CD4-positive, alpha-beta T cell treated with Interleukin-6 at 100 ng/mL for 8 hours (primary cell): ENCODE measurements around the gene XRCC6.
A peak's percentile ranks its signal among the peaks of the same experiment; 100 is the strongest.
"Not testable (repeated sequence)": the region's sequence is repeated elsewhere in the genome, so short reads cannot be mapped to it uniquely, and the experiment has no call there.

ENCODE experiments used
- DNase-seq: peaks from one replicate; pipeline ENCODE4 v3.0.0-alpha.2; 2020; ENCODE audit warnings: mixed read lengths, low spot score

Gene XRCC6

DNA sequence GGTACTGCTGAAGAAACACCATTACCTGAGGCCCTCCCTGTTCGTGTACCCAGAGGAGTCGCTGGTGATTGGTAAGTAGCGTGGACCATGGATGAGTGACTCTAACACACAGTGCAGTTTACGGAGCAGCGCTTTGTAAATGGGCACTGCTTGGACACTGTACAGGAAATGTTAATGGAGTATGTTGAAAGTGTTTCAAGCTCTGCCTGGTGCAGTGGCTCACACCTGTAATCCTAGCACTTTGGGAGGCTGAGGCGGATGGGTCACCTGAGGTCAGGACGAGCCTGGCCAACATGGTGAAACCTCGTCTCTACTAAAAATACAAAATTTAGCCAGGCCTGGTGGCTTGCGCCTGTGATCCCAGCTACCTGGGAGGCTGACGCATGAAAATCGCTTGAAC, 29.7 kb downstream of the XRCC6 start:
- DNase-seq = no peak

DNA sequence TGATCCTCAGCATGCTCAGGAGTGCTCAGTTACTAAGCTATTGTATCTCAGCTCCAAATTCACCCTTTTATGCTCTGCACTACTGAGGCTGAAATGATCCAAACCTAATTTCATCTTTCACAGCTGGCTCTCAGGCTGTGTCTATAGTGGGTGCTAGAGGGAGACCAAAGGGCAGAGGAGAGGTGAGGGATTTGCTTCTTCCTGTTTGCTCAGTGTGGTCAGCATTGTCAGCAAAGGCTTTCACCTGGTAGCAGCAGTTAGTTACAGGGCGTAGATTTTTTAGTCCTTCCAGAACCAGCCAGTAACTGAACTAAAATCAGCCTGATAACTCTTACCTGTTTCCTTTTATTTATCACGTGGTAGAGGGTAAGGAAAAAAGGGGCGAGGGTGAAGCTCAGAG, 33.2 kb downstream of the XRCC6 start:
- DNase-seq = no peak

DNA sequence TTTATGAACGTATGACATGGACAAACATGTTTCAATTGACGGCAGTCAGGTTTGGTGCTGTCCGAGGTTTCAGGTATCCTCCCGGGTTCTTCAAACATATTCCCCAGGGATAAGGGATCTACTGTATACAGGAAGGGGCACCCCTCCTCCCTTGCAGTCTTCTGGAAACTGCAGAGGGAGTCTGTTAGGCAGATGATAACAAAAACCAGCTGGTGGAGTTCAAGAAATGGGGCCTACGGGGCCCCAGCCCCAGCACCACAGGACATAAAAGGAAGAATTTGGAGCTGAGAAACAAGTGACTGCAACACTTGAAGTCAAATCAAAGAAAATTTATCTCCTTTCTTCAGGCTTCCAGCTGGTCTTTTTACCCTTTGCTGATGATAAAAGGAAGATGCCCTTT, 35.5 kb downstream of the XRCC6 start:
- DNase-seq = no peak

DNA sequence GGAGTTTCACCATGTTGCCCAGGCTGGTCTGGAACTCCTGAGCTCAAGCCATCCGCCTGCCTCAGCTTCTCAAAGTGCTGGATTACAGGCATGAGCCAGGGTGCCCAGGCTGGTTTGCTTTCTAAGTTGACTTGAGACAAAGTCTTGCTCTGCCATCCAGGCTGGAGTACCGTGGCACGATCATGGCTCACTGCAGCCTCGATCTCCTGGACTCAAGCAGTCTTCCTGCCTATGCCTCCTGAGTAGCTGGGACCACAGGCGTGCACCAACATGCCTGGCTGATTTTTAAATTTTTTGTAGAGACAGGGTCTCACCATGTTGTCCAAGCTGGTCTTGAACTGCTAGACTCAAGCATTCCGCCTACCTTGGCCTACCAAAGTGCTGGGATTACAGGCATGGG, 36.6 kb downstream of the XRCC6 start:
- no peak for DNase-seq

DNA sequence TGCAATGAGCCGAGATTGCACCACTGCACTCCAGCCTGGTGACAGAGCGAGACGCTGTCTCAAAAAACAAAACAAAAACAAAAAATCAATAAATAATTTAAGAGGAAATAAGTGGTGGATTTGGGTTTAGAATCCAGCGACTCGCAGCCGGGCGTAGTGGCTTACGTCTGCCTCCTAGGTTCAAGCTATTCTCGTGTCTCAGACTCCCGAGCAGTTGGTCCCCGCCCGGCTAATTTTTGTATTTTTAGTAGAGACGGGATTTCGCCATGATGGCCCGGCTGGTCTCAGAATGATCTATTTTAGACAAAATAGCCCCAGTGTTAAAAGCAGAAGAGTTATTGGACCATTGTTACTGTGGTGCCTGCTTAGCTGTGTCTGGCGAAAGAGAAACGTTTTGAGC, 37.8 kb downstream of the XRCC6 start:
- no peak for DNase-seq

DNA sequence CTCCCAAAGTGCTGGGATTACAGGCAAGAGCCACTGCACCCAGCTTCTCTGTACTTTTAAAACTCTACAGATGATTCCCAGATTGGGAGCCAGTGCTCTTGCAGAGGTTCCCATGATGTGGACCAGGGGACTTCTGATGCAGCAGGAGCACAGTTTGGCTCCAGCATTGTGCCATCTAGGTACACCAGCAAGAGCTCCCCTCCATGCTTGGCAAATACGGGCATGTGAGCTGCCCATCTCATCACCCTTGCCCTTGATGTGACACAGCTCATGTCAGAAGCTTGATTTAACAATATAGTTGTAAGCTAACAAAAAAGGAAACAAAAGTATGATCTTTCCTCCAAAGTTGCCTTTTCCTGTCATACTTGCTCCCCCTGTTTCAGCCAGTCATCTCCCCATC, 38.8 kb downstream of the XRCC6 start:
- DNase-seq = no peak

DNA sequence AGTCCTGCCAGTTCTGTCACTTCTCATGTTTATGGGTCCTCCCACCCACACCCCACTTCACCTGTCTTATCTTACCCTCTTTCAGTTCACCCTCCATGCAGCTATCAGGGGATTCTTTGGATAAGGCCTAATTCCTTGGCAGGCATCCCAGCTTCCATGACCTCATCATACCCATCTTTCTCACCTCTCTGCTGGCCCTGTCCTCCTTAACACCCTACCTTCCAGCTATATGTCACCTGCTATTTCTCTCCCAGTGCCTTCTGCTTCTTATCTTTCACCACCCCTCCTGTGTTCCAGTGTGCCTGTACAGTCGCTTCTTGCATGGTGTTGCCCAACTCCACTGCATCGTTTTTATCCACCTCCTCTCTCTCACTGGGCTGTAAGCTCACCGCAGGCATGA, 39.3 kb downstream of the XRCC6 start:
- no peak for DNase-seq

DNA sequence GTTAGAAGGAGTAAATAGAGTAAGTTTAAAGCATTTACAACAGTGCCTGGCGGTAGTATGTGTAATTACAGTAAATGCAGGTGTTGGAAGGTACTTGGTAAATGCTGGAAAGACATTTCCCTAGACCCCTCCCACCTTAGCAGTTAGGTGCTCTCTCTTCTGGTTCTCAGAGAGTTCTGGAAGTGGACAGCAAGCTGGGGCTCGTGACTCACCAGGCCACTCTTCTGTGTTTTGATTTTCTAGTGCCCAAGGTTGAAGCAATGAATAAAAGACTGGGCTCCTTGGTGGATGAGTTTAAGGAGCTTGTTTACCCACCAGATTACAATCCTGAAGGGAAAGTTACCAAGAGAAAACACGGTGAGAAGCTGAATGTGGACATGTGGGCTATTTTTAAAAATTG, 40.0 kb downstream of the XRCC6 start:
- DNase-seq = no peak

DNA sequence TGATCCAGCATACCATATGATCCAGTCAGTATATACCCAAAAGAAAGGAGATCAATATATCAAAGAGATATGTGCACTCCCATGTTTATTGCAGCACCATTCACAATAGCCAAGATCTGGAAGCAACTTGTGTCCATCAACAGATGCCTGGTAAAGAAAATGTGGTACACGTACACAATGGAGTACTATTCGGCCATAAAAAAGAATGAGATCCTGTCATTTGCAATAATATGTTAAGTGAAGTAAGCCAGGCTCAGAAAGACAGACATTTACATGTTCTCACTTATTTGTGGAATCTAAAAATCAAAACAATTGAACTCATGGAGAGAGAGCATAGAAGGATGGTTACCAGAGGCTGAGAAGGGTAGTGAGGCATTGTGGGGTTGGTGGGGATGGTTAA, 40.6 kb downstream of the XRCC6 start:
- DNase-seq = no peak

DNA sequence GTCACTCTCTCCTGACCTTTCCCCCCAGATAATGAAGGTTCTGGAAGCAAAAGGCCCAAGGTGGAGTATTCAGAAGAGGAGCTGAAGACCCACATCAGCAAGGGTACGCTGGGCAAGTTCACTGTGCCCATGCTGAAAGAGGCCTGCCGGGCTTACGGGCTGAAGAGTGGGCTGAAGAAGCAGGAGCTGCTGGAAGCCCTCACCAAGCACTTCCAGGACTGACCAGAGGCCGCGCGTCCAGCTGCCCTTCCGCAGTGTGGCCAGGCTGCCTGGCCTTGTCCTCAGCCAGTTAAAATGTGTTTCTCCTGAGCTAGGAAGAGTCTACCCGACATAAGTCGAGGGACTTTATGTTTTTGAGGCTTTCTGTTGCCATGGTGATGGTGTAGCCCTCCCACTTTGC, 42.5 kb downstream of the XRCC6 start:
- DNase-seq = not testable (repeated sequence)

DNA sequence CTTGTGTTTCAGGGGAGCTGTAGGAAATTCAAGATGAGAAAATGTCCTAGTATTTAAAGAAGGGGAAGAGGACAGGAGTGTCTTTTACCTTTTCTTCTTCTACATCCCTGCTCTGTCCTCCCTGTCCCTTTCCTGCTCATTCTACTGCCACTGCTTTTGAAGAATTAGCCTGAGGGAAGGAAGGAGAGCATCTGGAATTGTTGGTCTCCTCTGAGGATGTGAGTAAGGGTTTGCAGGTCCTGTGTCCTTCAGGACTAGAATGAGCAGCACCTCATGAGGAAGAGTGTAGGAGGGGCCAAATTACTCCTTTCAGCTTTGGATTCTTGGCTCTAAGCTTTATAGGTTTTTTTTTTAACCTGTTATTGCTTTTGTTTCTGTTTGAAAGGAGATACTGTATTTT, 43.4 kb downstream of the XRCC6 start:
- no peak for DNase-seq

DNA sequence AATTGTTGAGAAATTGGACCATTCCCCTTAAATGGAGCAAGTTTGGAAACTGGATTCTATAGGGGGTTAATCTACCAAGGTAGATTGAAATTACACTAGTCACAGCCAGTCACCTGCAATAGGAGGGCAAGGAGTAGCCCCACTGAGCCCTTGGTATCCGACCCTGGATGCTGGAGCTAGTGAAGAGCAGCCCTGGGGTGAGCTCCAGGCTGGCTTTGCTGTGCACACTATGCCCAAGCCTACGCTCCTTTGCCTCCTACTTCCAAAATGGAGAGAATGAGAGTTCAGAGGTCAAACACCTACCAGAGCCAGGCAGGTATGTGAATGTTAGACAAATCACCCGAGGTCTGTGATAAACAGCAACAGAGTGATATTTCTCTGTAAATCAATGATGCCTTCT, 43.9 kb downstream of the XRCC6 start:
- DNase-seq = no peak

DNA sequence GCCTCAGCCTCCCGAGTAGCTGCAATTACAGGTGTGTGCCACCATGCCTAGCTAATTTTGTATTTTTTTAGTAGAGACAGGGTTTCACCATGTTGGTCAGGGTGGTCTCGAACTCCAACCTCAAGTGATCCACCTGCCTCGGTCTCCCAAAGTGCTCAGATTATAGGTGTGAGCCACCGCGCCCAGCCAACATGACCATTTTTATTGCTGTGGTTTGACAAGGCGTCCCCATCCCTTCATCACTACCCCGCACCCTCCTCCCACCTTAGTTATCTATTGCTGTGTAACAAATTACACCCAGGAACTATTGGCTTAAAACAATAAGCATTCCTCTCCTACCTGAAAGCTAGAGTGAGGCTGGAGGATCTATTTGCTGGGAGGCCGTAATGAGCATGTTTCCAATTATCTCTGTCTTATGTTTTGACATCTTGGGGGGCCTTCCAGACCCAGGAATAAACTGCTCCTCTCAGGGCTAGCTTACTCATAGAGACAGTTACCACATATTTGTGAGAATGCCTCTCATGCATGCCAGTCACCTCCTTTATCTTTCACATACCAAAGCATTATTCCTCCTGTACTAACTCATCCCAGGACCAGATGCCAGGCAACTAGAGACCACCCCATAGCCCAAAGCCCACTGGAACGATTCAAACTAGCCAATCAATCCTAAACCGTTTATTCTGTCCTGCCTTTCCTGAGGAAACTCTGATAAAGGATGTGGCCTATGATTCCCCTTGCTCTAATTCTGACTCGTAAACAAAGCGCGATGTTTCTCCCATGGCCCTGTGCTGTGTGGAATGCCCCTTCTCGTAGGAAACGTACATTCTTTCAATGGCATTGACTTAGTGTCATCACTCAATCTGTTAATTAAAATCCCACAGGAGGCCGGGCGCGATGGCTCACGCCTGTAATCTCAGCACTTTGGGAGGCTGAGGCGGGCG, 48.1 kb downstream of the XRCC6 start:
- DNase-seq = no peak

DNA sequence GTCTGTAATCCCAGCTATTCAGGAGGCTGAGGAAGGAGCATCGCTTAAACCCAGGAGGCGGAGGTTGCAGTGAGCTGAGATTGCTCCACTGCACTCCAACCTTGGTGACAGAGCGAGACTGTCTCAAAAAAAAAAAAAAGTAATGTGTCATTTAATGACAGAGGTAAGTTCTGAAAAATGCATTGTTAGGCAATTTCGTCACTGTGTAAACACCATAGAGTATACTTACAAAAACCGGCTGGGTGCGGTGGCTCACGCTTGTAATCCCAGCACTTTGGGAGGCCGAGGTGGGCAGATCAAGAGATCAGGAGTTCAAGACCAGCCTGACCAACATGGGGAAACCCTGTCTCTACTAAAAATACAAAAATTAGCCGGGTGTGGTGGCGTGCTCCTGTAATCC, 51.0 kb downstream of the XRCC6 start:
- DNase-seq = not testable (repeated sequence)

DNA sequence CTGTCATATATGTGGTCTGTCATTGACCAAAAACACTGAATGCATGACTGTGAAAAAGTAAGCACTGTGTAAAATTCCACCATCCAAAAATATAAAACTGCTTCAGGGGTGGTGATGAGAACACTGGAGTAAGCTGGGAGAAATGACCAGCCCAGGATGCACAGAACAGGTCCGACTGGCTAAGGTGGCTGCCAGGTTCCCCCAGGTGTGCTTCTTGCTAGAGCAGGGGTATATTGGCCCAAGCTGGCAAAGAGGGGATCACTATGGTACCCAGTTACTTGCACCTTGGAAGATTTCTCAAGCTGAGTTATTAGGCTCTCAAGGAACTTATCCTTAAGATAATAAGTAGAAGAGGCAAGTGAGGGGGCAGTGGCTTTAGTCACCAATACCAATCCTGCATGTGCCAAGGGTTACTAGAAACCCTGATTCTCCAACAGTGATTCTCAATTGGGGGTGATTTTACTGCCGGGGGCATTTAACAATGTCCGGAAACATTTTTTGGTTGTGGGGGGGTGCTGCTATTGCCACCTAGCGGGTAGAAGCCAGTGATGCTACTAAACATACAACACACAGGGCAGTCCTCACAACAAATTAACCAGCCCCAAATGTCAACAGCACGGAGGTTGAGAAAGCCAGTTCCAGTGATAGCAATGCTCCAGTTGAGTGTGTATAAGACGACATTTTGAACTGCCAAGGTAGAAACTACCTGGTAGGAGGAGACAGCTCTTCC, 51.9 kb downstream of the XRCC6 start:
- DNase-seq = no peak

DNA sequence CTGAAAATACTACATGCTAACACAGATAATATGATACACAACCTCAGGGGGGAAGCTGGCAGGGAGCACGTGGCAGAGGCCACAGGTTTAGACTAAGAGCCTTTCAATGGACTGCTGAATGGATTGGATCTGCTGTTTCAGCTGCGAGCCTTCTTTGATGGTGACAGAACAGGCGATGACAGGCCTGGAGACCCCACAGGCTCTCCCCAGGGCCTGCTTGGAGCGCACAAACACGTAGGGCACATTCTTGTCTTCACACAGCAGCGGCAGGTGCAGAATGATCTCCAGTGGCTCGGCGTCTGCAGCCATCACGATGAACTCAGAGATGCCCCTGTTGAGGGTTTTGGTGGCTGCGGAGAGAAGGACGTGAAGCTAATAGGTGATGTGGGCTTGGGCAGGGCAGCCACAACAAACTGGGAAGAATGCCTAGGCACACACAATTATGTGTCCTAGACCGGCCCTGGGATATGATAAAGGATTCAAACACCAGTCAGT, 53.8 kb downstream of the XRCC6 start:
- DNase-seq = no peak

DNA sequence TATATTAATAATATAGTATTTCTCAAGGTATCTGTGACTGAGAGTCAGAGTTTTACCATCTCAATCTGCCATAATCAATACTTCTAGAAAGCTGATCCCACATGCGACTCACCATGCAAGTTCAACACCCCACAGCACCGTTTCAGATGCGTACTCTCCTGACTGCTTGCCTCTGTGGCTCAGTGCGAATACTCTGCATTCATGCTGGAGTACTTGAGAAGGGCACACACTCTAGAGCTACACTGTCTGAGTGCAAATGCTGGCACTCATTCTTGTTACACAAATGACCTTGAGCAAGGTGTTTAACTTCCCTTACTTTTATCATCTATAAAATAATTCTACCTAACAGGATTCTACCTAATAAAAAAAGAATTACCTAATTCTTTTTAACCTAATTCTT, 55.0 kb downstream of the XRCC6 start:
- DNase-seq = no peak

DNA sequence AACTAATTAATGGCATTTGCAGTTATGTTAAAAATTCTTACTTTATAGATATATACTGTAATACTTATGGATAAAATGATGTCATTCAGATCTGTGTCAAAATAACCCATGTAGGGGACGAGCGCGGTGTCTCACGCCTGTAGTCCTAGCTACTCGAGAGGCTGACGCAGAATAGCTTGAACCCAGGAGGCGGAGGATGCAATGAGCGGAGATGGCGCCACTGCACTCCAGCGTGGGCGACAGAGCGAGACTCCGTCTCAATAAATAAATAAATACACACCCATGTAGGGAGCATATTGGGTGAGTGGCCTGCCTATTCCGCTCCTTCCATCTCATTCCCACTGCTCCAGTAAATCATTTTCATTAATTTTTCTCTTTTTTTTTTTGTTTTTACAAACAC, 60.5 kb downstream of the XRCC6 start:
- DNase-seq = no peak

DNA sequence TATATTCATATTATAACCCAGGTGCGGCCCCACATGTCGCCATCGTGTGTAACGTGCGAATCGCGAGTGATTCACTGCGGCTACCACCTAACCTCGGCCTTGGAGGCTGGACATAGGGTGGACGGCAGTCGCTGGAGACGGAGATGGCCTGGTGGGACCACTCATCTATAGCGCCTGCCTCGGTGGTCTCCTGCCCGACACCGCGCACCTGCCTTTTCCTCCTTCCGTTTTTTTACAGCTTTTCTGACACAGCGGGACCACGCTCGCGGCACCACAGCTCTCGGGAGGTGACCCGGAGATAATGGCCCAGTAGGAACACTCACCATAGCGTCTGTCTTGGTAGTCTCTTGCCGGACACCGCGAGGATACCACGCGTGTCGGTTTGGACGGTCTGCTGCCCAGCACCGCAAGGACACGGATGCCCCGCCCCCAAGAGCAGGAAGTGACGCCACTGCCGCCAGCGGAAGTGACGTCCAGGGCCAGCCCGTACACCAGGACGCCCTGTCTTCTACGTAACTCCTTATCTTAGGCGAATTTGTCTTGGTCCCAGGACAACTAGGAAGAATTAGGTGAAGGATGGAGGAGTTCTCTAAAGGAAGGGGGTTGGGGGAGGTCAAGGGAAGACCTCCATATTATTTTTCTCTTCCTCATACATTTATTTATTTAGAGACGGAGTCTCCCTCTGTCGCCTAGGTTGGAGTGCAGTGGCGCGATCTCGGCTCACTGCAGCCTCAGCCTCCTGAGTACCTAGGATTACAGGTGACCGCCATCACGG, 61.1 kb downstream of the XRCC6 start:
- peak; percentile 79 for DNase-seq

DNA sequence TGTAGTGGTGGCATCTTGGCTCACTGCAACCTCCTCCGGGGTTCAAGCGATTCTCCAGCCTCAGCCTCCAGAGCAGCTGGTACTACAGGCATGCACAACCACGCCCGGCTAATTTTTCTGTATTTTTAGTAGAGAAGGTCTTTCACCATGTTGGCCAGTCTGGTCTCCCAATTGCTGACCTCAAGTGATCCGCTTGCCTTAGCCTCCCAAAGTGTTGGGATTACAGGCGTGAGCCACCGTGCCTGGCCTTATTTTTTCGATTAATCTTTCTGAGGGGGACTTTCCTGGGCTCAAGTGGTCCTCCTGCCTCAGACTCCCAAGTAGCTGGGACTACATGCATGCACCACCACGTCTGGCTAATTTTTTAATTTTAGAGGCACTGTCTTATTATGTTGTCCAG, 62.0 kb downstream of the XRCC6 start:
- DNase-seq = no peak

DNA sequence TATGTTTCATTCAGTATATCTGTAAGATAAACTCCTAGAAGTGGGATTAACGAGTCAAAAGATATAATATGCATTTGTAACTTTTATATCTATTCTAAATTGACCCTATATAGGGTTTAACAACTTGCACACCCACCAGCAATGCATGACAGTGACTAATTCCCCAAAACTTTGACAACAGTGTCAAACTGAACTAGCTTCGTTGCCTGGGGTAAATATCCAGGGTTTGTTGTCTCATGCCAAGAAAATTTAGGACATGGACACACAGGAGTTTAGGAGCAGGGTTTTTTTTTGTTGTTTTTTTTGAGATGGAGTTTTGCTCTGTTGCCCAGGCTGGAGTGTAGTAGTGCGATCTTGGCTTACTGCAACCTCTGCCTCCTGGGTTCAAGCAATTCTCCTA, 62.5 kb downstream of the XRCC6 start:
- DNase-seq = no peak

DNA sequence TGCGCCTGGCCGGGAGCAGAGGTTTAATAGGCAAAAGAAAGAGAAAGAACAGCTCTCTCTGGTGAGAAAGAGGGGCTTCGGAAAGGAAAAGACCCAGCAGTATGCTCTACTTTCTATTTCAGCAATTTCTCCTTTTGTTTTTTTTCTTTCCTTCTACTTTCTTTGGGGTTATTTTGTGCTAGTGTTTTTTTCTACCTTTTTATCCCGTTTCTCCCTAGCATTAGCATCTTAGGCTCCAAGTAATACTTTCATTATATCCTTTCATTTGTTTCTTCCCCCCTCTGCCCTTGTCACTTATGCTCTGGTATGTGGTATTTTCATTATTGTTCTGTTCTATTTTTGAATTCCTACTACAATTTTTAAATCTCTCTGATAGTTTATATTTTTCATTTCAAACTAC, 63.1 kb downstream of the XRCC6 start:
- DNase-seq = no peak

DNA sequence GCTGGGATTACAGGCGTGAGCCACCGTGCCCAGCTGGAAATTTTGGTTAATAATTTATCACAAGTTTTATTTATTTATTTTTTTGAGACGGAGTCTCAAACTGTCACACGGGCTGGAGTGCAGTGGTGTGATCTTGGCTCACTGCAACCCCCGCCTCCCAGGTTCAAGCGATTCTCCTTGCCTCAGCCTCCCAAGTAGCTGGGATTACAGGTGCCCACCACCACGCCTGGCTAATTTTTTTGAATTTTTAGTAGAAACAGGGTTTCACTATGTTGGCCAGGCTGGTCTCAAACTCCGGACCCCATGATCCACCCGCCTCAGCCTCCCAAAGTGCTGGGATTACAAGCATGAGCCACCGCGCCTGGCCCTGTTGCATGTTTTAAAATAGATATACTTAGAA, 65.8 kb downstream of the XRCC6 start:
- DNase-seq = not testable (repeated sequence)
